ENCODE measurements around the gene STX8. TPM values are rescaled to one million over a fixed set of nuclear protein-coding genes. Genes with fewer than 3 reads are reported as not detected.

The STX8 gene
- total RNA-seq, 1 experiment from 2014 or later: 38.8 TPM

DNA sequence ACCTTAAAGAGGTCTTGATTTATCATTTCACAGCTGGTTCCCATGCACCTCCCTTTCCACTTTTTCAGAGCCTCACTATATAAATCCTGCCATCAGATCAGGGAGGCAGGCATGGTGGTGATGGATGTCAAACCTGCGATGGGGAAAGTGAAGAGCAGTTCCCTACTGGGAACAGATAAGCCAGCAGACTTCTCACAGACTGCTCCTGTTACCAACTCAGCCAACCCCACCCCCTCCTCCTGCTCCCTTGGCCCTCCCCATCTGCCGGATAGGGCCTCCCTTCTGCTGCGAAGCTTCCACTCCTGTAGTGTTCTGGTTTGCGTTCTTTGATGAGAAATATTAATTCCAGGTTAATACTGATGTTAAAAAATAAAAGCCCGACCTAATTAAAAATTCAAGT is 232.1 kb downstream of the STX8 start:
- H3K9me2 ChIP-seq (ENCODE audit: insufficient read depth): no peaks in the 10 kb centered on the region
- RAD21 ChIA-PET (ENCODE audit: low non-redundant PET in 1 of 2, low total read pairs in 2 of 2, uncharacterized antibody in 2 of 2, unreplicated experiment in 2 of 2): no interaction called here
- POLR2A ChIA-PET: no interaction called here
- CTCF ChIA-PET: no interaction called here
- no peak overlapping the region for H3K4me3 ChIP-seq (replicated peaks in 1 of 2; ENCODE audit: low read depth in 1 of 2, low read length in 2 of 2)
- H3K36me3 ChIP-seq (ENCODE audit: control insufficient read depth in 1 of 2, insufficient read depth in 2 of 2, low read length in 2 of 2): no peaks in the 10 kb centered on the region
- no peaks in the 10 kb centered on the region for H3K79me2 ChIP-seq (ENCODE audit: insufficient read depth, low read length)
- DNase-seq (ENCODE audit: low read depth, low spot score) (no peak), ATAC-seq (no peak)
- no peak overlapping the region for H2AFZ ChIP-seq (ENCODE audit: low read depth, low read length, poor library complexity, severe bottlenecking)
- H3K27ac ChIP-seq (ENCODE audit: low read depth, low read length): no peak overlapping the region
- H3K4me1 ChIP-seq (ENCODE audit: control insufficient read depth in 1 of 2, insufficient read depth in 2 of 2, low read length in 2 of 2): no peaks in the 10 kb centered on the region
- intact Hi-C loops (cut with micrococcal nuclease): no loop called here
- no peaks in the 10 kb centered on the region for H3K27me3 ChIP-seq (ENCODE audit: insufficient read depth, low read length)
- H3K4me2 ChIP-seq (ENCODE audit: low read length): no peak overlapping the region
- no peaks in the 10 kb centered on the region for H4K20me1 ChIP-seq (ENCODE audit: insufficient read depth)
- no peaks in the 10 kb centered on the region for H3K9me3 ChIP-seq (ENCODE audit: control insufficient read depth in 1 of 2, insufficient read depth in 1 of 2, low read depth in 1 of 2, low read length in 2 of 2)
- BruUV-seq (replicated peaks): no TSS peak
- TF ChIP-seq YY1 (IDR thresholded peaks at IDR 0.05; ENCODE audit: extremely low read depth, insufficient replicate concordance, low read depth, low read length): no peak
- TF ChIP-seq CTCF (IDR thresholded peaks at IDR 0.05 in 2 of 3, conservative IDR thresholded peaks at IDR 0.05 in 1 of 3; ENCODE audit: borderline replicate concordance in 1 of 3, insufficient read depth in 1 of 3, low read depth in 2 of 3, low read length in 2 of 3): no peak
- no peak for TF ChIP-seq EZH2 (IDR thresholded peaks at IDR 0.05)
- TF ChIP-seq FOSL1 (IDR thresholded peaks at IDR 0.05; ENCODE audit: low read depth): no peak
- no peak for TF ChIP-seq MAX (IDR thresholded peaks at IDR 0.05)
- TF ChIP-seq CBX3 (IDR thresholded peaks at IDR 0.05; ENCODE audit: low read depth): no peak
- no peak for TF ChIP-seq POLR2A (IDR thresholded peaks at IDR 0.05; ENCODE audit: borderline replicate concordance, extremely low read depth, insufficient read depth, insufficient read length)
- TF ChIP-seq CEBPB (IDR thresholded peaks at IDR 0.05; ENCODE audit: low read depth): no peak
- TF ChIP-seq EGR1 (IDR thresholded peaks at IDR 0.05; ENCODE audit: low read depth): no peak
- TF ChIP-seq ELF1 (IDR thresholded peaks at IDR 0.05; ENCODE audit: borderline replicate concordance, low read depth): no peak
- TF ChIP-seq POLR2AphosphoS5 (IDR thresholded peaks at IDR 0.05; ENCODE audit: low read depth, low read length): no peak
- TF ChIP-seq RAD21 (IDR thresholded peaks at IDR 0.05; ENCODE audit: low read depth): no peak
- no peak for TF ChIP-seq SP1 (IDR thresholded peaks at IDR 0.05; ENCODE audit: low read depth)
- TF ChIP-seq SIN3A (IDR thresholded peaks at IDR 0.05; ENCODE audit: low read depth): no peak
- TF ChIP-seq, protein P1, sequence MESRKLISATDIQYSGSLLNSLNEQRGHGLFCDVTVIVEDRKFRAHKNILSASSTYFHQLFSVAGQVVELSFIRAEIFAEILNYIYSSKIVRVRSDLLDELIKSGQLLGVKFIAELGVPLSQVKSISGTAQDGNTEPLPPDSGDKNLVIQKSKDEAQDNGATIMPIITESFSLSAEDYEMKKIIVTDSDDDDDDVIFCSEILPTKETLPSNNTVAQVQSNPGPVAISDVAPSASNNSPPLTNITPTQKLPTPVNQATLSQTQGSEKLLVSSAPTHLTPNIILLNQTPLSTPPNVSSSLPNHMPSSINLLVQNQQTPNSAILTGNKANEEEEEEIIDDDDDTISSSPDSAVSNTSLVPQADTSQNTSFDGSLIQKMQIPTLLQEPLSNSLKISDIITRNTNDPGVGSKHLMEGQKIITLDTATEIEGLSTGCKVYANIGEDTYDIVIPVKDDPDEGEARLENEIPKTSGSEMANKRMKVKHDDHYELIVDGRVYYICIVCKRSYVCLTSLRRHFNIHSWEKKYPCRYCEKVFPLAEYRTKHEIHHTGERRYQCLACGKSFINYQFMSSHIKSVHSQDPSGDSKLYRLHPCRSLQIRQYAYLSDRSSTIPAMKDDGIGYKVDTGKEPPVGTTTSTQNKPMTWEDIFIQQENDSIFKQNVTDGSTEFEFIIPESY (IDR thresholded peaks at IDR 0.05; ENCODE audit: extremely low read depth, insufficient replicate concordance, low read length): no peak
- TF ChIP-seq, protein P2, sequence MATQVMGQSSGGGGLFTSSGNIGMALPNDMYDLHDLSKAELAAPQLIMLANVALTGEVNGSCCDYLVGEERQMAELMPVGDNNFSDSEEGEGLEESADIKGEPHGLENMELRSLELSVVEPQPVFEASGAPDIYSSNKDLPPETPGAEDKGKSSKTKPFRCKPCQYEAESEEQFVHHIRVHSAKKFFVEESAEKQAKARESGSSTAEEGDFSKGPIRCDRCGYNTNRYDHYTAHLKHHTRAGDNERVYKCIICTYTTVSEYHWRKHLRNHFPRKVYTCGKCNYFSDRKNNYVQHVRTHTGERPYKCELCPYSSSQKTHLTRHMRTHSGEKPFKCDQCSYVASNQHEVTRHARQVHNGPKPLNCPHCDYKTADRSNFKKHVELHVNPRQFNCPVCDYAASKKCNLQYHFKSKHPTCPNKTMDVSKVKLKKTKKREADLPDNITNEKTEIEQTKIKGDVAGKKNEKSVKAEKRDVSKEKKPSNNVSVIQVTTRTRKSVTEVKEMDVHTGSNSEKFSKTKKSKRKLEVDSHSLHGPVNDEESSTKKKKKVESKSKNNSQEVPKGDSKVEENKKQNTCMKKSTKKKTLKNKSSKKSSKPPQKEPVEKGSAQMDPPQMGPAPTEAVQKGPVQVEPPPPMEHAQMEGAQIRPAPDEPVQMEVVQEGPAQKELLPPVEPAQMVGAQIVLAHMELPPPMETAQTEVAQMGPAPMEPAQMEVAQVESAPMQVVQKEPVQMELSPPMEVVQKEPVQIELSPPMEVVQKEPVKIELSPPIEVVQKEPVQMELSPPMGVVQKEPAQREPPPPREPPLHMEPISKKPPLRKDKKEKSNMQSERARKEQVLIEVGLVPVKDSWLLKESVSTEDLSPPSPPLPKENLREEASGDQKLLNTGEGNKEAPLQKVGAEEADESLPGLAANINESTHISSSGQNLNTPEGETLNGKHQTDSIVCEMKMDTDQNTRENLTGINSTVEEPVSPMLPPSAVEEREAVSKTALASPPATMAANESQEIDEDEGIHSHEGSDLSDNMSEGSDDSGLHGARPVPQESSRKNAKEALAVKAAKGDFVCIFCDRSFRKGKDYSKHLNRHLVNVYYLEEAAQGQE (IDR thresholded peaks at IDR 0.05; ENCODE audit: low read depth): no peak
- no peak overlapping the region for H3K9ac ChIP-seq (ENCODE audit: low read length)
